Breast epithelium (tissue), 4 donors: ENCODE data around the gene RXFP3. TPM values are rescaled to one million over a fixed set of nuclear protein-coding genes. Genes with fewer than 3 reads are reported as not detected.

ENCODE experiments used
- DNase-seq, 2 donors: peaks; one replicate each; pipeline ENCODE4 v3.0.0-alpha.2; 2019; ENCODE audit warnings: low spot score in 2 of 2
- H3K27ac ChIP-seq, 2 donors: fragments of 200-600 bp; sonication (generic) in 1 of 2; one replicate each; pipeline ENCODE4 v1.5.1; 2016 to 2019; ENCODE audit warnings: mild to moderate bottlenecking in 1 of 2
- H3K27me3 ChIP-seq, 2 donors: fragments of 200-600 bp; sonication (generic) in 1 of 2; one replicate each; pipeline versions ENCODE4 v1.5.1 to v1.6.0; 2017 to 2019; ENCODE audit warnings: control low read depth in 1 of 2, mild to moderate bottlenecking in 1 of 2
- H3K36me3 ChIP-seq: fragments of 200-600 bp; one replicate; pipeline ENCODE4 v1.5.1; 2019
- H3K4me1 ChIP-seq, 2 donors: fragments of 200-600 bp; sonication (generic); one replicate each; pipeline ENCODE4 v1.5.1; 2016 to 2019; ENCODE audit warnings: control low read depth in 1 of 2
- H3K4me3 ChIP-seq, 3 donors: fragments of 200-600 bp; sonication (generic); 1 replicate in 2 of 3; 2 replicates in 1 of 3; pipeline ENCODE4 v1.5.1; 2016 to 2019; ENCODE audit warnings: mild to moderate bottlenecking in 3 of 3, moderate library complexity in 2 of 3
- H3K9me3 ChIP-seq, 2 donors: fragments of 200-600 bp; sonication (generic) in 1 of 2; one replicate each; pipeline ENCODE4 v1.5.1; 2016 to 2019; ENCODE audit warnings: control low read depth in 1 of 2
- CTCF ChIP-seq, 3 donors: fragments of 450-650 bp; IDR thresholded peaks; one replicate each; pipeline ENCODE4 v1.5.1; 2016 to 2017; ENCODE audit warnings: antibody characterized with exemption in 3 of 3, mild to moderate bottlenecking in 3 of 3, moderate library complexity in 3 of 3
- POLR2A ChIP-seq: fragments of 450-650 bp; IDR thresholded peaks from one replicate; pipeline ENCODE4 v1.6.1; 2016; ENCODE audit warnings: antibody characterized with exemption, mild to moderate bottlenecking, moderate library complexity
- POLR2AphosphoS5 ChIP-seq, 3 donors: sonication (generic); formaldehyde crosslinking; IDR thresholded peaks; one replicate each; pipeline ENCODE4 v1.6.1; 2017; ENCODE audit warnings: antibody characterized with exemption in 3 of 3
- intact Hi-C: fragments of 100-400 bp; cut with DNase I; formaldehyde crosslinking; loops from one replicate; pipeline ENCODE4 v1.15.1; 2023; ENCODE audit warnings: low total_unique reads
- total RNA-seq, 3 donors: library from RNA; depleted of rRNA; stranded (reverse); fragments of >200 nt; gene quantifications; one replicate each; pipeline ENCODE4 v1.1.0, GENCODE V29; 2016

Gene RXFP3
- total RNA-seq, 3 donors from 2014 or later = not detected

GRCh38 chr5:33937017-33937706, 976 bp downstream of the RXFP3 start:
- DNase-seq = no peak
- no peaks in the 10 kb centered on the region for H3K9me3 ChIP-seq

GRCh38 chr5:33937707-33938506, 1.7 kb downstream of the RXFP3 start:
- DNase-seq = no peak
- intact Hi-C loops = no loop called here
- H3K27ac ChIP-seq = no peak overlapping the region
- peak overlapping the region in 1 of 3 donors; percentile 64 for H3K4me3 ChIP-seq
- no peaks in the 10 kb centered on the region for H3K9me3 ChIP-seq
- peaks cover 0 to 4% of the 10 kb centered on the region in 2 donors for H3K4me1 ChIP-seq
- H3K36me3 ChIP-seq = no peaks in the 10 kb centered on the region
- H3K27me3 ChIP-seq = peaks cover 8 to 52% of the 10 kb centered on the region in 2 donors
- no peak for TF ChIP-seq POLR2A
- no peak for TF ChIP-seq POLR2AphosphoS5 (IDR thresholded peaks at IDR 0.05)
- no peak for TF ChIP-seq CTCF (IDR thresholded peaks at IDR 0.05)

More at GRCh38 chr5:33937017-33937706, 976 bp downstream of the RXFP3 start:
- H3K4me3 ChIP-seq = peak overlapping the region; percentile 20 to 64 (median 34)
- intact Hi-C loops = no loop called here
- no peaks in the 10 kb centered on the region for H3K36me3 ChIP-seq
- TF ChIP-seq POLR2A (no peak), CTCF (IDR thresholded peaks at IDR 0.05) (no peak), POLR2AphosphoS5 (IDR thresholded peaks at IDR 0.05) (no peak)
- no peak overlapping the region for H3K27ac ChIP-seq
- H3K27me3 ChIP-seq = peaks cover 8 to 47% of the 10 kb centered on the region in 2 donors
- peaks cover 0 to 4% of the 10 kb centered on the region in 2 donors for H3K4me1 ChIP-seq

- H3K27me3 ChIP-seq = peaks cover 8 to 52% of the 10 kb centered on the region in 2 donors
- no peaks in the 10 kb centered on the region for H3K9me3 ChIP-seq
- no peak for TF ChIP-seq CTCF (IDR thresholded peaks at IDR 0.05)
- no peak for TF ChIP-seq POLR2AphosphoS5 (IDR thresholded peaks at IDR 0.05)
- TF ChIP-seq POLR2A = no peak
- H3K27ac ChIP-seq = no peak overlapping the region
- no peak overlapping the region for H3K4me3 ChIP-seq
- DNase-seq = no peak
- intact Hi-C loops = no loop called here
- peaks cover 0 to 4% of the 10 kb centered on the region in 2 donors for H3K4me1 ChIP-seq
- H3K36me3 ChIP-seq = no peaks in the 10 kb centered on the region
Observed at GRCh38 chr5:33938507-33938796, 2.3 kb downstream of the RXFP3 start.

GRCh38 chr5:33938881-33939280, 2.7 kb downstream of the RXFP3 start:
- Histone ChIP-seq H3K9me3 (no peaks in the 10 kb centered on the region), H3K4me3 (no peak overlapping the region), H3K27me3 (peaks cover 8 to 52% of the 10 kb centered on the region in 2 donors), H3K27ac (no peak overlapping the region), H3K36me3 (no peaks in the 10 kb centered on the region), H3K4me1 (peaks cover 0 to 4% of the 10 kb centered on the region in 2 donors)
- no peak for DNase-seq
- intact Hi-C loops = no loop called here
- TF ChIP-seq POLR2A (no peak), CTCF (IDR thresholded peaks at IDR 0.05) (no peak), POLR2AphosphoS5 (IDR thresholded peaks at IDR 0.05) (no peak)
